DMS53 (cell line): ENCODE results near the gene PDE10A.
"Not testable (repeated sequence)": the region's sequence is repeated elsewhere in the genome, so short reads cannot be mapped to it uniquely, and the experiment has no call there.

Source experiments
- DNase-seq: peaks from one replicate; lab custom pipeline; 2025; lab: John Stamatoyannopoulos, UW

Gene PDE10A

GRCh38 chr6:165586706-165587105, 76.3 kb downstream of the PDE10A start:
- DNase-seq: no peak

DNA sequence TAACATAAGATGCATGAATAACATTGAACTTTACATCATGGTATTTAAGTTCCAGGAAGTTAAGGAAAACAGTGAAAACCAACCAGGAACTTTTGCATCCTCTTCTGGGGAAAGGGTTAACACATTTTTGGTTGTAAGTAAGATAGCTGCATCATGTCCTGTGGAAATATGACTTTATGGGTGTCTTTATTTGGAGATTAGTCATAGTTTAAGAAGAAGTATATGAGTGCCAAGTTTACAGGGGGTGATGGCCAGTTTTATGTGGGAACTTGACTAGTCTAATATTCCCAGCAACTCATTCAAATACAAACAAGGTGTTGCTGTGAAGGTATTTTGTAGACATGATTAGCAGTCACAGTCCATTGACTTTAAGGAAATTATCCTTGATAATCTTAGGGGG, 78.0 kb downstream of the PDE10A start:
- DNase-seq: no peak

DNA sequence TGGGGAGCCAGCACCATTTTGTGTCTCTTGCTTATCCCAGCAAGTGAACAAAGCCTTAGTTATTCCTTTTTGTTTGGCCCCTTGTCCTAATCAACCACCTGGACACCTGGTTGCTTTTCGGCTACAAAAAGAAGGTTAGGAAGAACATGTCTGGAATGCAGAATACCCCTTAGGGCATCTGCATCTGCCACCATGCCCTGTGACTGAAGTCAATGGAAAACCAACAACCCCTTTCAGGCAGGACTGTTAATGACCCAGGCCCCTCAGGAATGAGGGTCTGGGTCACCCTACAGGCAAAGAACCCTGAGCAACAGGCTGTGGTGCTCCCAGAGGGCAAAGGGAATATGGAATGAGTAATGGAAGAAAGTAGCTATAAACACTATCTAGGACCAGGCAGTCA, 78.5 kb downstream of the PDE10A start:
- DNase-seq: no peak

- no peak for DNase-seq
Measured at GRCh38 chr6:165581678-165582077, 81.4 kb downstream of the PDE10A start.

DNA sequence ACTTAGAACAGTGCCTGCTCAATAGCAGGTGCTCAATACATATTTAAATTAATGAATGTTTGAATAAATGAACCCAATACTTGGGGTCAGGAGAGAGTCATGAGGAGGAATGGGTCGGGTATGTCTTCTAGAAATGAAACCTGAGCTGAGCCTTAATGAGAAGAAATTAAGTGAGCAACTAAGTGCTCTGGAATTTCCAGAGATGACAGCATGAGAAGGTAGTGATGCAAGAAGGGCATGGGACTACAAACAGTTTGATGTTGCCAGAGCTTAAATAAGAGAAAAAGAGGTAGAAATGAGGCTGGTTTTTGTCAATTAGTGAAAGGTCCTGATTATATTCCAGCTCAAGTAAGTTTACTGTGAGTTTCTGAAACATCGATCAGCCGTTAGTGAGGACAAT, 82.9 kb downstream of the PDE10A start:
- DNase-seq: no peak

DNA sequence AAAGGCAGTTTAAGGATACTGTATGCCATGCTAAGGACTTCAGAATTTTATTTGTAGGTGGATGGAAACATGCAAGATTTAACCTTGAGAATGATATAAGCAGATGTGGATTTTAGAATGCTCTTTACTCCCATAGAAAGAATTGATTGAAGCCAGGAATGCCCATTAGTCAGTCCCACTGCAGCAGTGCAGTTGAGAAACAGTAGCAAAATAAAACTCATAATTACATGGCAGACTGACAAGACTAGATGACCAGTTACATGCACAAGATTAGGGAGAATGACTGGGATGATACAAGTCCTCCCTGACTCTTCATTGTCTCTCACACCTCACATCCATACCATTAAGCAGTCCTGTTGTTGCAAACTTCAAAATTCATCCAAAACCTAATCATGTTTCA, 83.9 kb downstream of the PDE10A start:
- DNase-seq: no peak

DNA sequence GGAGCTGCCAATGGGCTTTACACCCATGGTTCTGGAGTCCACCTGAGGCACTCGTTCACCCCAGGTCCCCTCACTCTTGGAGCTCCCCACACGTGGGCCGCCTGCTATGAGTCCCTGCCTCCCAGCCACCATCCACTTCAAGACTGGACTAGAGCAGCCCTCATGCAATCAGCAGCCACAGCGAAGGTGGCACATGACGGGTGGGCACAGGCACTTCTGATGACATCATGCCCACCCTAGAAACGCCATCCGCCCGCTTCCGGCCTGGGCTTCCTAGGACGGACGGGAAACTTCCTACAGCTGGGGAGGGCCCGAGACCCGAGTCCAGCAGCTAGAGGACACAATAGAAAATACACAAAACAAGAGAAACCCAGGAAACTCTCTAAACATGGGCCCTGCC, 85.5 kb downstream of the PDE10A start:
- DNase-seq: no peak

DNA sequence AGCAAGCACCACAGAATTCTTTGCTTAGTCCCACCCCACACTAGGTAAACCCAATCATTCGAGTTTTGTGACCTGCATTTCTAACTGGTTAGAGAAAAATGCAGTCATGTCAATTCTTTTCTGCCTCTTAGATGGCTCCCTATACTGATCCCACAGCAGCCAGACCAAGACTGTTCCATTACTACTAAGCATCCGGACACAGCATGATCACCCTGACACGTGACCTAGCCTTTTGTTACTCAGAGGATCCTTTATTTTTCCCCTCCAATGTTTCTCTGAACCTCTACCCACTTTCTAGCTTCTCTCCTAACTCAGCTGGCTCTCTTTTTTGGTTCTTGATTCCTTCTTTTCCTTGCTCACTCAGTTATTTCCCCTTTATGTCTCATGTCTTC, 87.9 kb downstream of the PDE10A start:
- no peak for DNase-seq

DNA sequence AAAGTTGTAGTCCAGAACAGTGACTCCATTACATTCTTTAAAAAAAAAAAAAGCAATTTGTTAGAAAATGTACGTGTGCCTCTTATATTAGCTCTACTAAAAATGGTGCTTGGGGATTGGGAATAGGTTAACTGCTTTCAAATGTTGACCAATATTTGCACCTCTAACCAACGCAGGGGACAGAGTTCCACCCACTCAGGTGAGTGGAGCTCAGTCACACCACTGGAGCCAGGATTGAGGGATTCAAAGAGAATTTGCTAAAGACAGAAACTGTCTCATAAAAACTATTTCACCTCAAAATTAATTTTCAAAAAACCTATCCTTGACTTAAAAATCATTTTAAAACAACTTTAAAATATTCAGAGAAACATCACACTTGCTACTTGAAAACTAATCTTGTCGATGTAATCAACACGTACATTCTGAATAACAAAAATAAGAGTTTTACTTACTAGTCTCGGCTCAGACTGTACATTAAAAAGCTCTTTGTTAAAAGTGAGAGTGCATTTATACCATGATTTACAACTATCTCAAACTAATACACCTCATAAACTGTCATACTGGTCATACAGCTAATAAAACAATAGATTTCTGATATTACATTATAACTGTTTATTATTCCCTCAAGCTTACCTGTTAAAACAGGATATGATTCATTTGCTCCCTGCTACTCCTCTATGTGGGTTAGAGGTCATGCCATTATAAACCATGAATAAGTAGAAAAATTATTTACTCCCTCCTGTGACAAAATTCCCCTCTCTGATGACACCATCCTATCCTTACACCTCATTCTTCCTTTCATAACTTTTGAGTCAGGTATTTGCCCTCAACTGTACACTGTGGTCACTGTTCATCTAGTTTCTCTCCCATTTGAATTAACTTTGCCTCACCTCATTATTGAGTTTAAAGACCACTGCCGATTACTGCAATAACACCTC, 88.6 kb downstream of the PDE10A start:
- peak; percentile 40 for DNase-seq

DNA sequence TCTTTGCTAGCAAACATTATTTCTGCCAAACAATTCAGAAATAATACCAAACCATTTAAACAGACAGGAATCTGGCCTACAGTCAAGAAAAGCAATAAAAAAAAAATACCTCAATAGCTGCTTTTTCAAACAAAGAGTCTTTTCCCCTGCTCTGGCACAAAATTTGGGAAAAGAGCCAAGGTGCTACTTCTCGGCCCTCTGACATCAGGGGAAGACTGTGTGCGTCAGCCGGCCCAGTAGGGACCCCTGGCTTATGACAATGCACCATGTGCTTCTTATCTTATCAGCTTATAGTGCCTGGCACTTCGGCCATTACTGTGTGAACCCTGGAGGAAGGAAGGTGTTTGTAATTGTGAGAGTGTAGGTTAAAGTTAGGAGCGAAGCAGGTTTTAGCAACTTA, 89.4 kb downstream of the PDE10A start:
- DNase-seq: no peak

DNA sequence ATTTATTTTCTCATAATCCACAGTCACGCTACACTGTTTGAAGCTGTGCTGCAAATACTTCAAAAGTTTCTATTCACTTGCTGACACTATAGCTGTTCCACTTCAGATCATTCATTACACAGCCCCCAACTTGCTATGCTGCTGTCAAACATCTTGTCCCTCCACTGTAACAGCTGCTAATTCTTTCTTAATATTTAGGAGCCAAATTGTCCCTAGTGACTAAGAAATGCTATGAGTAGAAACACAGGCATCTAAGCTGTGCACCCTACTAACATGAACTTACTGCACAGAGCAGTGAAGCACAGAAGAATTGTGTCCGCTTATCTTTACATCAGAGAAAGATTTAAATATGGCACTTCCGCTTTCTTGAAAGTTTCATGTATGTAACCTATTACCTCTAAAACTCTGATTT, 91.3 kb downstream of the PDE10A start:
- DNase-seq: no peak

- no peak for DNase-seq
Measured at GRCh38 chr6:165571068-165571682, 91.9 kb downstream of the PDE10A start.

- DNase-seq: no peak
Measured at GRCh38 chr6:165568326-165568725, 94.7 kb downstream of the PDE10A start.

GRCh38 chr6:165566088-165566828, 96.8 kb downstream of the PDE10A start:
- no peak for DNase-seq

- DNase-seq: peak; percentile 1
Measured at GRCh38 chr6:165562421-165563090, 100.5 kb downstream of the PDE10A start.

- no peak for DNase-seq
Measured at GRCh38 chr6:165559632-165560031, 103.4 kb downstream of the PDE10A start.

- not testable (repeated sequence) for DNase-seq
Measured at GRCh38 chr6:165558097-165558496, 104.9 kb downstream of the PDE10A start.

GRCh38 chr6:165557674-165558073, 105.4 kb downstream of the PDE10A start:
- DNase-seq: no peak

DNA sequence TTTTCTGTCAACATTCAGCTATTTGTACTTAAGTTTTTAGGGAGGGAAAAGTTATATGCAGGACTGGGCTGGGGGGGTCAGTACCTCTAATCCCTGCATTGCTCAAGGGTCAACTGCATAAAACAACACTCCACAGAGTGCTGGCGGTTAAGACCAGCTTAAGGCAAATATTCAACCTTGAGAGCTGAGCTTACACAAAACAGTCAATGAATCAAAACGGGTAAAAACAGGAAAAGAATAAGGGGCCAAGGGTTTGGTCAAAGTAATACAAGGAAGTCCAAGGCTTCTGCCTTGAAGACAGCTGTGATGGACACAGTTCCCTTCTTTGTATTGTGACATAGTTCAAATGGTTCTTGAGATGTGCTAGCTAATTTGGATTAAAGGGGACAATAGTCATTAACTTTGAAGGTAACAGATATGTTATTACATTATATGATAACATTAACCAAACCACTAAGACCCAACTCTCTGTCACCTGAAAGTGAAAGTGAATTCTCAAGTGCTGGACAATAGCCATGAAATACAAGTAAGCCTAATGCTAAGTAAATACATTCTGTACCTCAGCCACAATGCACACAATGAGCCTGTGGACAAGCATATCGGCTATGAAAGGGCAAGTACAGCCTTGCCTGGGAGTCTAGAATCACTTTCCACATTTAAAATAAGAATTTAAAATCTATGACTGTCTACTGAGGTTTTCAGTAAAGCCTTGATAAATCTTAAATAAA, 106.8 kb downstream of the PDE10A start:
- DNase-seq: peak; percentile 91

DNA sequence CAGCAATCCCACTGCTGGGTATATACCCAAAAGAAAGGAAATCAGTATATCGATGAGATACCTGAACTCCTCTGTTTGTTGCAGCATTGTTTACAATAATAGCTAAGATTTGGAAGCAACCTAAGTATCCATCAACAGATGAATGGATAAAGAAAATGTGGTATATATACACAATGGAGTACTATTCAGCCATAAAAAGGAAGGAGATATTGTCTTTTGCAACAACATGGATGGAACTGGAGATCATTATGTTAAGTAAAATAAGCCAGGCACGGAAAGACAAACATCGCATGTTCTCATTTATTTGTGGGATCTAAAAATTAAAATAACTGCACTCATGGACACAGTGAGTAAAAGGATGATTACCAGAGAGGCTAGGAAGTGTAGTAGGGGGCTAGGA, 108.4 kb downstream of the PDE10A start:
- DNase-seq: not testable (repeated sequence)

DNA sequence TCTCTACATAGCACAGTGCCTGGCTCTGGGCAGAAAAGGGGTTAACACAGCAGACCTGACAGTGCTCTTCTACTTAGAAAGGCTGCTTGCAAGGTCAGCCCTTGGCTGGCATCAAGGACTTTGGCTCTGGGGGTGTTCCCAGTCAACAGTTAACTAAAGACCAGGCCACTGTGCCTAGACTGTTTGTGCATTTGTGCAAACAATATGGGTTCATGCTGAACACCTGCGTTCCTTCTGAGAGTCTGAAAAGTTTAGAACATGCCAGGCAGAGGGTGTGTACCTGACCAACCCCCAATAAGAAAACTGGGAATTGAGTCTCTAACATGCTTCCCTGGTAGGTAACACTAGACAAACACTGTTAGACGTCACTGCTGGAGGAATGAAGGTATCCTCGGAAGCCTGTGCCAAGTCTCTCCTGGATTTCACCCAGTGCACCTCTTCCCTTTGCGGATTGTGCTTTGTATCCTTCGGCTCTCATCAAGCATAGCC, 110.7 kb downstream of the PDE10A start:
- peak; percentile 5 for DNase-seq
